Endothelial cell (in vitro differentiated cells): Measurements from ENCODE around the gene PICK1. TPM values are rescaled to one million over a fixed set of nuclear protein-coding genes. Genes with fewer than 3 reads are reported as not detected.

ENCODE experiments used
- DNase-seq: peaks from one replicate; pipeline ENCODE4 v3.0.0; 2021; ENCODE audit warnings: low spot score
- H3K27ac Mint-ChIP-seq: one replicate; pipeline ENCODE4 v1.8.0; 2021; ENCODE audit warnings: mixed read lengths, inconsistent platforms; ENCODE audit not compliant: unreplicated experiment
- H3K27me3 Mint-ChIP-seq: one replicate; pipeline ENCODE4 v1.8.0; 2021; ENCODE audit warnings: mild to moderate bottlenecking, moderate library complexity, mixed read lengths, inconsistent platforms; ENCODE audit not compliant: unreplicated experiment
- H3K36me3 Mint-ChIP-seq: one replicate; pipeline ENCODE4 v1.8.0; 2021; ENCODE audit warnings: mild to moderate bottlenecking, low read depth, mixed read lengths, inconsistent platforms; ENCODE audit not compliant: unreplicated experiment
- H3K4me1 Mint-ChIP-seq: one replicate; pipeline ENCODE4 v1.8.0; 2021; ENCODE audit warnings: mild to moderate bottlenecking, mixed read lengths, inconsistent platforms; ENCODE audit not compliant: unreplicated experiment
- H3K4me3 Mint-ChIP-seq: one replicate; pipeline ENCODE4 v1.8.0; 2021; ENCODE audit warnings: mild to moderate bottlenecking, mixed read lengths, inconsistent platforms; ENCODE audit not compliant: unreplicated experiment
- H3K9me3 Mint-ChIP-seq: one replicate; pipeline ENCODE4 v1.8.0; 2021; ENCODE audit warnings: mixed read lengths, inconsistent platforms; ENCODE audit not compliant: unreplicated experiment
- total RNA-seq: library from RNA; stranded (reverse); fragmentation: NEBNext Ultra II Directional; extraction: Animal tissue kit (Norgen Biotek cat#: 25700); gene quantifications from one replicate; pipeline ENCODE4 v1.2.1, GENCODE V29; 2021; ENCODE audit not compliant: unreplicated experiment
- TF ChIP-seq, protein P1 (sequence below): fragments of 200-600 bp; sonication (generic); IDR thresholded peaks from one replicate; pipeline ENCODE4 v1.5.0; 2021; ENCODE audit warnings: antibody characterized with exemption; ENCODE audit not compliant: unreplicated experiment

The PICK1 gene
- total RNA-seq, 1 donor from 2014 or later, result 24.1 TPM

DNA sequence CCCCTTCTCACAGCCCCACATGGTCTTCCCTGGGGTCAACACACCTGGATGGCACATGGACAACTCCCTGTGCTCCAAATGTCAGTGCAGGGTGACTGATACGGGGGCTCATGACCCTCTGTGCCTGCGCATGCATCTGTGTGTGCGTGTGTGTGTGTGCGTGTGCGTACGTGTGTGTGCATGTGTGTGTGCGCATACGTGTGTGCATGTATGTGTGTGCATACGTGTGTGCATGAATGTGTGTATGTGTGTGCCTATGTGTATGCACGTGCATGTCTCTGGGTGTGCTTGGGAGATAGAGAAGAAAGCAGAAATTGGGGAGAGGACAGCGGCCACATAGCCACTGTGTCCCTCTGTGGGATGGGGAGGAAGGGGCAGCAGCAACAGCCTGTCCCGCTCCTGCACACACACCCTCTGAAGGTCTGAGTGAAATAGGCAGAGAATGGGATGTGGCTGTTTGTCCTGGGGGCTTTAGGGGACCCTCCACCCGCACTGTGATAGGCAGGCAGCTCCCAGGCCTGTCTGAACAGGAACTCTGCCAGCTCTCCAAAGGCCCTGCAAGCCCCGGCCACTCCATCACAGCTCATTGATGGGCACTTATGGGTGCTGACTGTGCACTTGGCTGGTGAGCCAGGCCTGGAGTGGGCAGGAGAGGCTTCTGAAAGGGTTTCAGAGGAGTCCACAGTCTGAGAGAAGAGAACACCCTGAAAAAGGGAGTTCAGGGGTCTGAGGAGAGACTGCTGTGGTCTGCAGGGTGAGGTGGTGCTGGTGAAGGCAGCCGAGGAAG lies 28.7 kb upstream of the PICK1 start:
- TF ChIP-seq, protein P1, sequence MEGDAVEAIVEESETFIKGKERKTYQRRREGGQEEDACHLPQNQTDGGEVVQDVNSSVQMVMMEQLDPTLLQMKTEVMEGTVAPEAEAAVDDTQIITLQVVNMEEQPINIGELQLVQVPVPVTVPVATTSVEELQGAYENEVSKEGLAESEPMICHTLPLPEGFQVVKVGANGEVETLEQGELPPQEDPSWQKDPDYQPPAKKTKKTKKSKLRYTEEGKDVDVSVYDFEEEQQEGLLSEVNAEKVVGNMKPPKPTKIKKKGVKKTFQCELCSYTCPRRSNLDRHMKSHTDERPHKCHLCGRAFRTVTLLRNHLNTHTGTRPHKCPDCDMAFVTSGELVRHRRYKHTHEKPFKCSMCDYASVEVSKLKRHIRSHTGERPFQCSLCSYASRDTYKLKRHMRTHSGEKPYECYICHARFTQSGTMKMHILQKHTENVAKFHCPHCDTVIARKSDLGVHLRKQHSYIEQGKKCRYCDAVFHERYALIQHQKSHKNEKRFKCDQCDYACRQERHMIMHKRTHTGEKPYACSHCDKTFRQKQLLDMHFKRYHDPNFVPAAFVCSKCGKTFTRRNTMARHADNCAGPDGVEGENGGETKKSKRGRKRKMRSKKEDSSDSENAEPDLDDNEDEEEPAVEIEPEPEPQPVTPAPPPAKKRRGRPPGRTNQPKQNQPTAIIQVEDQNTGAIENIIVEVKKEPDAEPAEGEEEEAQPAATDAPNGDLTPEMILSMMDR, result no peak
- H3K36me3 Mint-ChIP-seq, result no peaks in the 10 kb centered on the region
- no peaks in the 10 kb centered on the region for H3K4me1 Mint-ChIP-seq
- no peak for DNase-seq
- H3K4me3 Mint-ChIP-seq, result no peak overlapping the region
- H3K27ac Mint-ChIP-seq, result no peak overlapping the region
- no peaks in the 10 kb centered on the region for H3K9me3 Mint-ChIP-seq
- peaks cover 15% of the 10 kb centered on the region for H3K27me3 Mint-ChIP-seq

DNA sequence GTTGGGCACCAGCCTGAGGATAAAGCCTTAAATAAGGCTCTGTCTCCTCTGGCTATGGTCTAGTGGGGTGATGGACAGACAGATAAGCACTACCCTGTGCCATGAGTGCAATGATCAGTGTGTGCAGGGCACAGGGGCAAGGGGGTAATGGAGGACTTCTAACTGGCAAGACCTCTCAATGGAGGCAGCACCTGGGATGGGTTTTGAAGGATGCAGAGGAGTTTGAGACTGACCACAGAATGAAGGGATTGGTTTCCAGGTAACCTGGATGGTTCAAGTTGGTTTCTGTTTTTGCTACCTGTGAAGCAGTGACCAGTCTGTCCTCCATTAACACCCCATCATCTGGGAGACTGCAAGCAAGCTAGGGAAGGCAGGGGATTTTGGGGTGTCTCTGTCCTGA lies 27.8 kb upstream of the PICK1 start:
- Mint-ChIP-seq H3K4me3 (no peak overlapping the region), H3K27ac (no peak overlapping the region), H3K4me1 (peaks cover 5% of the 10 kb centered on the region), H3K27me3 (peaks cover 18% of the 10 kb centered on the region), H3K36me3 (no peaks in the 10 kb centered on the region), H3K9me3 (no peaks in the 10 kb centered on the region)
- DNase-seq, result no peak
- TF ChIP-seq, protein P1, result no peak

DNA sequence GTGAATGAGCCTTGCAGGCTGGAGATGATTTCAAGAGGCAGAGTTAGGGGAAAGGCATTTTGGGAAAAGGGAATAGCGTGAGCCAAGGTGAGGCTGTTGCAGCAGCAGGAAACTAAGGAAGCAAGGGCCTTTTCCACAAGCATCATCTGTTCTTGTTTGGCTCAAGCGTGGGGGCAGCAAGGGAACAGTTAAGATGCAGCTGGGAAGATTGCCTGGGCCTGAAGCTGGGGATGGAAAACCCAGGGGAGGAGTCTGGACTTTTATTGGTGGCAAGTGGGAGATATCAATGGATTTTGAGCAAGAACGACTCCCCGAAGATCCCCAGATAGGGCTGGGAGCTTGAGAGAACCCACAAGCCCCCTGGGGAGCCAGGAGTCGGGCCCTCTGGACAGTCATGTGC lies 27.3 kb upstream of the PICK1 start:
- Mint-ChIP-seq H3K4me3 (no peak overlapping the region), H3K9me3 (no peaks in the 10 kb centered on the region), H3K27ac (no peak overlapping the region), H3K27me3 (peaks cover 17% of the 10 kb centered on the region), H3K36me3 (no peaks in the 10 kb centered on the region), H3K4me1 (peaks cover 6% of the 10 kb centered on the region)
- no peak for DNase-seq
- TF ChIP-seq, protein P1, result no peak

DNA sequence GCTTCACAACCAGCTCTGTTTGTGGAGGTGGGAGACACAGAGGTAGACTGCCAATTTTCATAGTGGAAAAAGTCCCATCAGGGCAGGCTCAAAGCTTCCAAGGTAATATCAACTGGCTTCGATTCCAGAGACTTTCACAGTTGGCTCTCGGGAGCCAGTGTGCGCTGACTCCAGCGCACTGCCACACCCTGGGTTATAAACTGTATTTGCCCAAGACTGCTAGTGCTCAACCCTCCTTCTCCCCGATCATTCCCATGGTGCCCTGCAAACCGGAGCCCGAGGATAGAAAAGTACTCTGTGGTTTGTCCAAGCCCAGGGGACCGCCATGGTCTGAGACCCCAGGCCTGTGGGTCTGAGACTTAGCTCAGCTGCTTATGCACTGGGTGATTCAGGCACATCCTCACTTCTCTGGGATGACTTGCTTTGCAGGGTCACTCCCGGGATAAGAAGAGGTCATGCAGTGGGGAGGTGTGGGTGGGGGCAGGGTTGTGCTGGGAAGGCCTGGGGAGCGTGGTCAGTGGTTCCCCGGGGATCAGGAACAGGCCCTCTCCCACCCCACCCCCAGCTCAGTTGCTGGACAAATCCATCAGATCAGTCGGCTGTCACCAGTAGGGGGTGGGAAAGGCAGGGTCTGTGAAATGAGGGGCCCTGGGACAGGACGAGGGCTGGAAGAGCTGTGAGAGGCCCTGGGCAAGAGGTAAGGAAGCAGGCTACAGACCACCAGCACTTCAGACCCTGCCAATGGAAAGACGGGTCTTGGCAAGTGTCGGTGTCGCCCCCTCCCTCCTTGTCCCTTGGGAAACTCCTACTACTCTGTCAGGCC lies 26.7 kb upstream of the PICK1 start:
- no peak for DNase-seq
- Mint-ChIP-seq H3K27ac (no peak overlapping the region), H3K4me1 (peaks cover 8% of the 10 kb centered on the region), H3K36me3 (no peaks in the 10 kb centered on the region), H3K27me3 (peaks cover 16% of the 10 kb centered on the region), H3K4me3 (no peak overlapping the region), H3K9me3 (no peaks in the 10 kb centered on the region)
- TF ChIP-seq, protein P1, result no peak

DNA sequence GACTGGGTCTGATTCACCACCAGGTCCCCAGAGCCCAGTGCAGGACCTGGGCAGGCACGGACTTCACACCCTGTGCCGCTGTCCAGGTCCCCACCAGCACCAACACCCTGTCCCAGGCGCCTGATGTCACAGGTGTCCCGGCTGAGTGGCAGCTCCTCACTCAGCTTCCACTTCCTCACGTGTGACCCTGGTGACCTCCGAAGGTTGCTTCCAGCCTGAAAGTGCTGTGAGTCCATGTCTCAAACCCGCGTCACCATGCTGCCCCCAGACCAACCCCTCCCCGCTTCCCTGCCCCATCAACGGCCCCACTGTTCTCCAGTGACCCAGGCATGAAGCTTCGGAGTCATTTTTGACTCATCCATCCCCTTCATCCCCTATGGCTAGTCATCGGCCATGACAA lies 25.7 kb upstream of the PICK1 start:
- no peak for DNase-seq
- Mint-ChIP-seq H3K27me3 (peaks cover 14% of the 10 kb centered on the region), H3K9me3 (no peaks in the 10 kb centered on the region), H3K36me3 (no peaks in the 10 kb centered on the region), H3K4me3 (no peak overlapping the region), H3K27ac (no peak overlapping the region), H3K4me1 (peaks cover 8% of the 10 kb centered on the region)
- TF ChIP-seq, protein P1, result no peak
